HL-60/S4 treated with phorbol 12-myristate 13-acetate at 8.2 ng/mL for 4 days and 3 days (cell line): Measurements from ENCODE around the gene CADM2.

Source experiments
- in situ Hi-C: fragments of 300-500 bp; cut with MboI; formaldehyde crosslinking; loops from 2 replicates; pipeline ENCODE4 v1.15.0; 2022; ENCODE audit warnings: low sequenced_read_pairs

CADM2 gene

GRCh38 chr3:86073799-86074198 lies 1115.0 kb downstream of the CADM2 start:
- in situ Hi-C loops = no loop called here

- in situ Hi-C loops = no loop called here
Measured at GRCh38 chr3:86087160-86087871, 1128.5 kb downstream of the CADM2 start.

GRCh38 chr3:86104154-86104553 lies 1145.4 kb downstream of the CADM2 start:
- in situ Hi-C loops = no loop called here

- in situ Hi-C loops = no loop called here
Measured at GRCh38 chr3:86109434-86109833, 1150.6 kb downstream of the CADM2 start.
